ENCODE results near the gene MOBP.
A peak's percentile ranks its signal among the peaks of the same experiment; 100 is the strongest.

The MOBP gene

DNA sequence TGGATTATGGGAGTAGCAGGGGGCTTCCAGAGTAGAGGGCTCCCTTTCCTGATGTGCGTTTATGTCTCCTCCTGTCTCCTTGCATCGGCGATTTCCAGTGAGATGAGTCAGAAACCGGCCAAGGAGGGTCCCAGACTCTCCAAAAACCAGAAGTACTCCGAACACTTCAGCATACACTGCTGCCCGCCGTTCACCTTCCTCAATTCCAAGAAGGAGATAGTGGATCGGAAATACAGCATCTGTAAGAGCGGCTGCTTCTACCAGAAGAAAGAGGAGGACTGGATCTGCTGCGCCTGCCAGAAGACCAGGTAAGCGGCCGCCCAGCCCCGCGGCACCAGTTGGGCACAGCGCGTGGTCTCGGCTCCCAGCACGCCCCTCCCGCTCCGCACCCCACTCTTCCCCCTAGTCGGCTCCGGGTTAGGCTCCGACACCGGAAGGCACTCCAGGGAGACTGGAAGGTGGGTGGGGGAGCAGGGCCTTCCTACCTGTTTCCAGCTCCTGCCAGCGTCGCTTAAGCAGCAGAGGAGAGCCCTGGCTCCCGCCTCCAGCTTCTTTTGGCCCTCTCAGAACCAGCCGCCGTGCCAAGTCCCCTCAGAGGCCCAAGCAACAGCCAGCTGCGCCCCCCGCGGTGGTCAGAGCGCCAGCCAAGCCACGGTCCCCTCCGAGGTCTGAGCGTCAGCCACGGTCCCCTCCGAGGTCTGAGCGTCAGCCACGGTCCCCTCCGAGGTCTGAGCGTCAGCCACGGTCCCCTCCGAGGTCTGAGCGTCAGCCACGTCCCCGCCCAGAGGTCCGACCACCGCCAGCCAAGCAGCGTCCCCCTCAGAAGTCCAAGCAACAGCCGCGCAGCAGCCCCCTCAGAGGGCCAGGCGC is 34.7 kb downstream of the MOBP start:
- no peak for DNase-seq

- no peak for DNase-seq
Measured at GRCh38 chr3:39502838-39503145, 35.3 kb downstream of the MOBP start.

DNA sequence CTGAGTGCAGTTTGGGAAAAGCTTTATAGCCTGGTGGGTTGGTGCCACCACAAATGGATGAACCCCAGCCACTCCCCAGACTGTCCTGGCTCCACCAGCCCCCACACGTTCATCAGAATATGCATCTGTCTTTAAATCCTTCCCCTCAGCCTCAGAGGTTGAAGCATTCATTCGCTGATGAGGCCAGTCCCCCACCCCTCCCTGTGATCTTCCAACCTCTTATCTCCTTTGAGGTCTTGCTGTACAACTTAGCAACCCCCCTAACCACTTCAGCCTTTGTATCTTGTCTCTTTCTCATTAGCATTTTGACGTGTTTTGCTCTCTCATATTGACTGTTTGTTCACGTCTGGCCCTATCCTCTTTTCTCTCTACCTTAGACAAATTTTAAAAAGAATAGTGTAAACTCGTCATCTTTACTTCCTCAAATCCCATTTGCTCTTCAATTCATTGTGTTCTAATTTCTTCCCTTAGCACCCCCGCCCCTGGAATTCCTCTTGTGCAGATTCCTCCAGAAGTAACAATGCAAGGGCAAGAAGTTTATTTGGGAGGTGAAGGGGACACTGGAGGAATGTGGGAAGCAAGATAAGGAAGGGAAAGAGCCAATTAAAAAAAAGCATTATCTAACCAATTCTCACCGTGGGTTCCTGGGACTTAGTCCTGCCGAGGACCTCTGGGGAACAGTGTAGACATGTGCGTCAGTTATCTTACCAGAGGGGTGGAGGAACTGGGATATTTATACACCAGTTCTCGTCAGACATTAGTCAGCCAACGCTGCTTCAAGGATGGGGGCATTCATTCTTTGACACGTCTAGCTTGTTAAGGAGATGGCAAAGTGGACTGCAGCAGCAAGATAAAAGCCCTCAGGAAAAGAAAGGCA is 38.6 kb downstream of the MOBP start:
- no peak for DNase-seq

GRCh38 chr3:39506863-39507262 is 39.4 kb downstream of the MOBP start:
- no peak for DNase-seq

GRCh38 chr3:39513791-39514369 is 46.4 kb downstream of the MOBP start:
- DNase-seq, result no peak

GRCh38 chr3:39515681-39516441 is 48.4 kb downstream of the MOBP start:
- DNase-seq, result no peak

- no peak for DNase-seq
Measured at GRCh38 chr3:39519103-39519502, 51.6 kb downstream of the MOBP start.

DNA sequence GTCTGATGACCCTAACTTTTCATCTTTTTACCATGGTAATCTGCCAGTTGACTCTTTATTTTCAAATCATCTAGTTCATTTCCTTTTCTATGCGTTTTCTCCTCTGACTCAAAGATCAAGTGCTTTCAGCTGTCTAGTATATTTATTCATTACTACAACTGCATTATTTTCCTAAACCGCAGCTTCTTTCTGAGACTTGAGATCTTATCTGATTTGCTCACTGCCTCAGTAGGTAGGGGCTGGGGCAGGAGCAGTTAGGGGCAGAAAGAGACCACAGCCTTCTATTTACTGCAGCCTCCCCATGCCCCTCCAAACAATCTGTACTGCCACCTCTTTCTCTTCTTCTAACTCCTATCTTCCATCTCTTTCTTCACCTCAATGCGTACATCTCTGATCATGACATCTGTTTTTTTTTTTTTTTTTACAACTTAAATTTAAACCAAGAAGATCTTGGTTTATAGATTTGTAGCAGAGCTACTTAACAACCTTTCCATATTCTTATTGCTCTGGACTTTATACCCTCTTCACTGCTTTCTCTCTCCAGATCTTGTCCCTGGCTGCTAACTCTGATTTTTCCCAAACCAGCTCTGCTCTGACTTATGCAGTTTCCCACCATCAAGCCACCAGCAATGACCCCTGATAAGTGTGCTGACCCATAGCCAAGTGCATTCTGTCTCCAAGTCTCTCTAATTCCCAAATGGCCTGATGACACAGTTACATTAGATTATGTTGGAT is 52.2 kb downstream of the MOBP start:
- DNase-seq, result no peak

DNA sequence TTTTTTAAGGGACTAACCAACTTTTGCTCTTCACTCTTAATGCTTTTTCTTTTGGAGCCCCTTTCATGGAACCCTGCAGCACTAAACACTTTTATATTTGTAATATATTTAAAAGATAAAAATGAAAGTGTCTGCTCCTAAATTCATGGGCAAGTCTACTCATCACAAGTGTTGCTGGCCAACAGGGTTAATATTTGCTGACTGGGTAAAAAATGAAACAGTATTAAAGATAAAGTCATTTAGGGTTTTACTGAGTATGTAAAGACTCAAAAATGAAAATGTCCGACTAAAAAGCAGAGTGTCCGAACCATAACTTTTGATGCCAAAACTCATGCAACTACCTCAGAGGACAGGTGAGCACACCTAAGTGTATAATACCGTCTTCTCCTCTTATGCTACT is 54.0 kb downstream of the MOBP start:
- no peak for DNase-seq

- no peak for DNase-seq
Measured at GRCh38 chr3:39524107-39524506, 56.6 kb downstream of the MOBP start.

DNA sequence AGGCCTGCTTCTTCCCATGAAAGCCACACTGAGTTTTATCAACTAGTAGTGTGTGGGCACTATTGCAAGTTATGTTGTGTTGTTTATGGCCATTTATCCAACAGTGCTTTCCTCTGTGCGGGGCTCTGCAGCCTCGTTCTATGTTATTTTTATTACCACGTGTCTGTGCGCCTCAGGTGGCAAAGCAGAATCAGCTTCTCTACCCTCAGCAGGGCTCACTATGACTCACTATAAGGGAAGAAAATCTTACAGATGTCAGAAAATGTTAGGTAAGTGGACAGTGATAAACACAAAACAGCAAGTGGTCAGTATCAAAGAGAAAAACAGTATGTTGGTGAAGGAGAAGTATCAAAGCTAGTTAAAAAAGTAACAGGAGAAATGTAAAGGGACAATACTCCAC is 61.4 kb downstream of the MOBP start:
- DNase-seq, result no peak

DNA sequence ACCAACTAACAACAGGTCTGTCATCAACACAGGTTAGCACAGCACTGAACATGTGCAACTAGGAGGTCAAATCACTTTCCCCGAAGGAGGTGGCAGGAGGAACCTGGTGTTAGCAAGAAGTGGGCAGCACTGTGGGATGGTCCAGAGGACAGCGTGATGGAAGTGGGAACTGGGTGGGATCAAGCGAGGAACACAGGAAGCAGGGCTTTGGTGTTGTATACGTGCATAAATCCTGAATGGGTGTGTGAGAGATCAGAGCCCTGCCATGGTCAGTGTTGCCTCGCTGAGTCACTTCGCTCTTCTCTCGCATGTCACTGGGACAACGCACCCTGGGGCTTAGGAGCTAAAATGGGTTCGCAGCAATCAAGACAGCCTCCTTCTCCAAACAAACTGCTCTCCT is 62.1 kb downstream of the MOBP start:
- no peak for DNase-seq

GRCh38 chr3:39531066-39531465 is 63.6 kb downstream of the MOBP start:
- DNase-seq, result peak; percentile 16

- peak; percentile 42 for DNase-seq
Measured at GRCh38 chr3:39531665-39532064, 64.2 kb downstream of the MOBP start.

- DNase-seq, result no peak
Measured at GRCh38 chr3:39532777-39533176, 65.3 kb downstream of the MOBP start.

DNA sequence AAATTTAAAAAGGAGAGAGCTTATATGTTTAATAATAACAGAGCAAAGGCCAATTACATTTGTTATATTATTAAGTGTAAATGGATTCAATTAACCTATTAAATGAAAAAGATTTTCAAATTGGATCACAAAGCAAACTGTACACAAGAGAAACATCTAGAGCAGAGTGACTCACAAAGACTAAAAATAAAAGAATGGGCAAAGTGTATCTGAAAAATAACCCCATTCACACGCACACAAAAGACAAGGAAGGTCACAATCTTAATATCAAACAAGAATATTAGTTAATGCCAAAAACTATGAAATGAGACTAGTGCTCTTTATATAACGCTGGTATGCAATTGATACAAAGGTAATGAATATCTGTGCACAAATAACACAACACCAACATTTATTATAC is 65.7 kb downstream of the MOBP start:
- no peak for DNase-seq

GRCh38 chr3:39540162-39540921 is 72.9 kb downstream of the MOBP start:
- no peak for DNase-seq

DNA sequence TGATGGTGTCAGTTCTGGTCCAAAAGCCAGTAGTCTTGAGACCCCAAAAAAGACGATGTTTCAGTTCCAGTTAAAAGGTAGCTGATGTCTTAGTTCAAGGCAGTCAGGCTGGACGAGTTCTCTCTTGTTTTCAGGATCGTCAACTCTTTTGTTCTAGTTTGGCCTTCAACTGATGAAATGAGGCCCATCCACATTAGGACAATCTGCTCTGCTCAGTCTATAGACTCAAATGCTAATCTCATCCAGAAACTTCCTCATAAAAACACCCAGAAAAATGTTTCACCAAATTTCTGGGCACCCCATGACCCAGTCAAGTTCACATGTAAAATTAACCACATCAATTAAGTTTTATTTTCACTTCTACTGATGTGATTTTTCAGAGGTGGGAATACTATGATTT is 74.0 kb downstream of the MOBP start:
- no peak for DNase-seq

DNA sequence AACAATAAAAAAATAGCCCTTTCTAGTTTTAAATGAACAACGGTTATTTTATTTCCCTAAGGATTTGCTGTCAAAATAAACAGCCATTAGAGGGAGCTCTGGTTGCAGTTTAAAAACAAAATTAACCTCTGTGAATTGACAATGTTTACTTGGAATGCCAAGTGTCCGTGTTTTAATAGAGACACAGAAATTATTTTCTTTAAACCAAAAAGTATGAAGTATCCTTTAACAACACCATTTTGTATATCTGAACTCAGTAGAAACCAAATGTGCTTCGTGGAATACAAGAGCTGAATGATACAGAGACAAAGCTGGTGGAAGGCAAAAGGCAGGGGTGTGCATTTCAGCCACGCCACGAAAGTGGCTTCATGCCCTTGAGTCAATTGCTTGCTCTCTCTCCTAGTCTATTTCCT is 74.4 kb downstream of the MOBP start:
- peak; percentile 35 for DNase-seq

GRCh38 chr3:39542588-39542988 is 75.1 kb downstream of the MOBP start:
- DNase-seq, result no peak

DNA sequence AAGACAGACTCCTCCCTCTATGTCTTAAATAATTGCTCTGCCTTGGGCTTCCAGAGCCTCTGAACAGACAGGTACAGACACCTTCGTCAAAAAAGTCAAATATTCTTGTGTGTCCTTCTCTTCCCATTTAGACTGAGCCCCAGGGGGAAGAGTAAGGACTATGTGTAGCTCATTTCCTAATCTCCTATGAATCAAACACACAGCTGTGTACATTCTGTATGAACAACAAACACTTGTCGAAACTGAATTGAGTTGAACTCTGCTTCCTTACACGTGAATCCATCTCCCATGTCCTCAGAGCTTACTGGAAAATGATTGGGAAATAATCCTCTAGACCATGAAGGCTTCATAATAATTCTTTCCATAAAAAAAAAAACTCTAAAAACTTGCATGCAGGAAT is 80.8 kb downstream of the MOBP start:
- no peak for DNase-seq
